ENCODE data around the gene SERPINB8. TPM values are rescaled to one million over a fixed set of nuclear protein-coding genes. Genes with fewer than 3 reads are reported as not detected.

Gene SERPINB8
- total RNA-seq, 1 donor, result 32.0 TPM

DNA sequence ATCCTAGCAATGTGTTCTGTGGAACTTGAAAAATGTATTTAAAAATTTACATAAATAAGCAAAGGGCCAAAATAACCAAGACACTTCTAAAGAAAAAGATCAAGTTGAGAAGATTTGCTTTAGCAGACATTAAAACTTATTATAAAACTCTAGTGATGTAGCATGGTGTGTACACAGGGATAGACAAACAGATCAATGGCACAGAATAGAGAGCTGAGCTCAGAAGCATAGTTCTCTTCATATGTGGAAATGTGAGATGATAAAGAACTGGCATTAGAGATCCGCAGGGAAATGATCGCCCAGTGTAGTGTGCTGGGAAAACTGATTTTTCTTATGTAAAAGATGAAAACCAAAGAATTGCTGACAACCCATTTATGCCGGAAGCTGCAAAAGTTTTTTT lies 39.4 kb downstream of the SERPINB8 start:
- no peak overlapping the region for H3K4me3 ChIP-seq (ENCODE audit: low read depth, low read length)
- no peak for TF ChIP-seq CTCF (IDR thresholded peaks at IDR 0.05; ENCODE audit: insufficient read depth, low read depth, low read length)
- no peak for DNase-seq (ENCODE audit: low read depth)

- DNase-seq (ENCODE audit: low read depth), result no peak
- no peak overlapping the region for H3K4me3 ChIP-seq (ENCODE audit: low read depth, low read length)
- TF ChIP-seq CTCF (IDR thresholded peaks at IDR 0.05; ENCODE audit: insufficient read depth, low read depth, low read length), result no peak
Measured at GRCh38 chr18:64011513-64011912, 41.6 kb downstream of the SERPINB8 start.

GRCh38 chr18:64017870-64018269 lies 48.0 kb downstream of the SERPINB8 start:
- DNase-seq (ENCODE audit: low read depth), result peak; percentile 25
- TF ChIP-seq CTCF (IDR thresholded peaks at IDR 0.05; ENCODE audit: insufficient read depth, low read depth, low read length), result peak; percentile 47
- H3K4me3 ChIP-seq (ENCODE audit: low read depth, low read length), result no peak overlapping the region

- TF ChIP-seq CTCF (IDR thresholded peaks at IDR 0.05; ENCODE audit: insufficient read depth, low read depth, low read length), result no peak
- H3K4me3 ChIP-seq (ENCODE audit: low read depth, low read length), result no peak overlapping the region
- DNase-seq (ENCODE audit: low read depth), result peak; percentile 2
Measured at GRCh38 chr18:64019922-64020756, 50.3 kb downstream of the SERPINB8 start.

- no peak for DNase-seq (ENCODE audit: low read depth)
- H3K4me3 ChIP-seq (ENCODE audit: low read depth, low read length), result no peak overlapping the region
- no peak for TF ChIP-seq CTCF (IDR thresholded peaks at IDR 0.05; ENCODE audit: insufficient read depth, low read depth, low read length)
Measured at GRCh38 chr18:64026350-64026749, 56.5 kb downstream of the SERPINB8 start.

DNA sequence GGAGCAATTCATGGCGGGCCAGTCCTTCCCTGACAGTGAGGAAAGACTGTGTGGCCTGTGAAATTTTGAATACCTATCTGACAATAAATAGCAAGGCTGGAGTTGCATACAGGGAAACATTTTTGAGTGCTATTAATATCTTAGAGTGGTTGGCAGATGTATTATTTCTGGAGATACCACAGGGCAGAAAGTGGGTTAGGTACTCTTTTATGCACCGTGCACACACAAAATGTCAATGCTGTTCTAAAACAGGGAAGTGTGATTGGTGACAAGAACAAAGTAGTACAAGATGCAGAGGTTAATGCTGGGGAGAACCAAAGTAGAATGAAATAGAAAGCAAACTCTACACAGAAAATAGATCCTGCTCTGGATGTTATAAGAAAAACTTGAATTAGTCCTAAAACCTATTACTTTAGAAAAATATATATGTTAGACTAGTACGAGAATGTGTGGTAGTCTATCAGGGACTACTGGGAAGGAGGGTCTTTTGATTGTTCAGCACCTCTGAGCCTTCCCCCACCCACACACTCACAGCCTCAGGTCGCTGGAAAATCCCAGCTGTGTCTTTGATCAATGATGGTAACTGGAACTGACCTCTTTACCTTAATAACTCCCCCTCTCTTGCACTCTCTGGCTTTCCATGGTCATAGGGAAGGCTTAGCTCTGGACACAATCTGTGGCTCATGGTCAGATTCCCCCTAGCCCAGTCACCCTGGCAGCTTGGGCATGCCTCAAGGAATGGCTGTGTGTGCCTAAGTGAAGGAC lies 58.2 kb downstream of the SERPINB8 start:
- no peak for TF ChIP-seq CTCF (IDR thresholded peaks at IDR 0.05; ENCODE audit: insufficient read depth, low read depth, low read length)
- DNase-seq (ENCODE audit: low read depth), result no peak

More for the DNA sequence above, 58.2 kb downstream of the SERPINB8 start:
- no peak overlapping the region for H3K4me3 ChIP-seq (ENCODE audit: low read depth, low read length)
